Neutrophil (primary cell): ENCODE results near the gene PLEK2.

Experiments
- H3K27ac ChIP-seq: fragments of 200-600 bp; sonication (generic); 2 replicates; pipeline ENCODE4 v1.5.1; 2016; ENCODE audit warnings: mild to moderate bottlenecking, moderate library complexity
- H3K27me3 ChIP-seq: fragments of 200-600 bp; sonication (generic); 2 replicates; pipeline ENCODE4 v1.6.0; 2016; ENCODE audit warnings: mild to moderate bottlenecking
- H3K36me3 ChIP-seq: fragments of 200-600 bp; sonication (generic); 2 replicates; pipeline ENCODE4 v1.5.1; 2017
- H3K4me1 ChIP-seq, 2 experiments: fragments of 200-600 bp in 1 of 2; sonication (generic) in 1 of 2; 1 replicate in 1 of 2; 2 replicates in 1 of 2; pipeline versions ENCODE4 v1.5.1 to v1.6.1; 2013 to 2016; ENCODE audit warnings: low read depth in 1 of 2, low read length in 1 of 2, mild to moderate bottlenecking in 1 of 2, moderate library complexity in 1 of 2; ENCODE audit not compliant: control insufficient read depth in 1 of 2, insufficient read depth in 1 of 2
- H3K4me3 ChIP-seq, 2 experiments: fragments of 200-600 bp in 1 of 2; sonication (generic) in 1 of 2; 1 replicate in 1 of 2; 2 replicates in 1 of 2; pipeline ENCODE4 v1.5.1; 2013 to 2016; ENCODE audit warnings: low read depth in 1 of 2, low read length in 1 of 2, mild to moderate bottlenecking in 1 of 2, moderate library complexity in 1 of 2
- H3K9me3 ChIP-seq: fragments of 200-600 bp; sonication (generic); 2 replicates; pipeline ENCODE4 v1.5.1; 2016
- CTCF ChIP-seq: fragments of 200-600 bp; sonication (generic); IDR thresholded peaks from 2 replicates; pipeline ENCODE4 v1.5.1; 2016; ENCODE audit warnings: antibody characterized with exemption

PLEK2 gene

DNA sequence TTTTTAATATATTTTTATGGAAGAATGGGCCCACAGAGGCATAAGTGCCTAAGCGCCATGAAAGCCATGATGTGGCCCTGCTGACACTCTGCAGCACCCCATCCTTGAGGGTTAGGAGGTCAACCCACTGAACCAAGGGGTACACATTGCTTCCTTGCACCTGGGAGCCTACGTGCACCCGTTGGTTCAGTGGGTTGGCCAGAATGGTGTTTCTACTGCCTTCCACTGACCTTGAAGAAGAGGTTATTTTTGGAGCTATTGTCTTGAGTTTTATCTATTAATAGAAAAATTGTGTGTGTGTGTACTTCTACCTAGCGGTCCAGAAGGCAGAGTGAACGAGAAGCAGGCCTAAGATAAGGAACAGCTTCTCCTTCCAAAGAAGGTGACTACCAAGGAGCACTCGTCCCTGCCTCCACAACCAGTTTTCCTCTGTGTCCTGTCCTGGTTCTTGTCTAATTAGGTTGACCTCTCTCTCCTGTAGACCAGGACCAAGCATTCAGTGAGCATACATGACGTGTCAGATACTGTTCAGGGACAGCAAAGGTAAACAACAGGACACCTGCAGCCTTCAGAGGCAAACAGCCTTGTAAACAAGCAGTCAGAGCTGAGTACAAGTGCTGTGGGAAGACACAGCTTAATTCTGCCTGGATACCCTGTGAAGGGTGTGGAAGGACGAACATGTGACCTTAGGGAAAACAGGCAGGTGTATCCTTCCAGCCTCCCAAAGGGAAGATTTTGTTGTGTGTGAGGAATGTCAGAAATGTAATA, 30.4 kb upstream of the PLEK2 start:
- peaks cover 24% of the 10 kb centered on the region for H3K27me3 ChIP-seq
- no peaks in the 10 kb centered on the region for H3K9me3 ChIP-seq
- no peak overlapping the region for H3K4me3 ChIP-seq
- no peak for TF ChIP-seq CTCF
- no peaks in the 10 kb centered on the region for H3K36me3 ChIP-seq
- no peak overlapping the region for H3K27ac ChIP-seq
- no peaks in the 10 kb centered on the region for H3K4me1 ChIP-seq

DNA sequence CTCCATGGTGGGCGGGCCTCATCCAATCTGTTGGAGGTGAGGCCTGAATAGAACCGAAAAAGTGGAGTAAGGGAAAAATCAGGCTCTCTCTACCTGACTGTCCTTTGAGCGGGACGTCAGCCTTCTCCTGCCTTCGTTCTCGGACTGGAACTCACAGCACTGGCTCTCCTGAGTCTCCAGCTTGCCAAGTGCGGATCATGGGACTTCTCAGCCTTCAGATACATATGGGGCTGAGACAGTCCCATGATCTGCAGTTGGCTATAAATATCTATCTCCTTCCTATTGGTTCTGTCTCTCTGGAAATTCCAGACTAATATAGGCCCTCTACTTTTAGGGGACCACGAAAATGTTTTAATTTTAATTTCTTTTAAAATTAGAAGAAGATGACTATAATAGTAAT, 29.7 kb upstream of the PLEK2 start:
- Histone ChIP-seq H3K27ac (no peak overlapping the region), H3K9me3 (no peaks in the 10 kb centered on the region), H3K36me3 (no peaks in the 10 kb centered on the region), H3K4me1 (no peaks in the 10 kb centered on the region), H3K27me3 (peaks cover 24% of the 10 kb centered on the region), H3K4me3 (no peak overlapping the region)
- TF ChIP-seq CTCF: no peak

GRCh38 chr14:67441256-67441655, 29.3 kb upstream of the PLEK2 start:
- Histone ChIP-seq H3K9me3 (no peaks in the 10 kb centered on the region), H3K27ac (no peak overlapping the region), H3K36me3 (no peaks in the 10 kb centered on the region), H3K27me3 (peaks cover 21% of the 10 kb centered on the region), H3K4me3 (no peak overlapping the region), H3K4me1 (no peaks in the 10 kb centered on the region)
- TF ChIP-seq CTCF: no peak

- no peaks in the 10 kb centered on the region for H3K4me1 ChIP-seq
- no peak overlapping the region for H3K27ac ChIP-seq
- no peaks in the 10 kb centered on the region for H3K9me3 ChIP-seq
- H3K4me3 ChIP-seq: no peak overlapping the region
- H3K27me3 ChIP-seq: peaks cover 15% of the 10 kb centered on the region
- TF ChIP-seq CTCF: no peak
- H3K36me3 ChIP-seq: no peaks in the 10 kb centered on the region
Measured at GRCh38 chr14:67440513-67440912, 28.5 kb upstream of the PLEK2 start.

DNA sequence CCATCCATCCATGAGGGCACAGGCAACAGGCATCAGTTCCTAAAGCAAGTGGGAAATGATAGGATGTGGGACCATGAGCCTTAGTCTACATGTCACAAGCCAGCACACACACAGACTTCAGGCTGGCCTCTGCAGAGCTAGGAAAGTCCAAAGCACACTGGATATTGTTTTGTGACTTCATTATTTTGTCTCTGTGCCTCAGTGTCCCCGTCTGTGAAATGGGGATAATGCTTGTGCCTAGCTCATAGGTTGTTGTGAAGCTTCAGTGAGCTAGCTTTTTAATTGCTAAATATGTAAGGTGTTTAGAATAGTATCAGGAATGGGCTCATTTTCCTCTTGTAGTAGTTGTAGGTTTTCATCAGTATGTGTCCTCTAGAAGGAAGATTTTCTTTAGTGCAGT, 27.0 kb upstream of the PLEK2 start:
- Histone ChIP-seq H3K36me3 (no peaks in the 10 kb centered on the region), H3K4me3 (no peak overlapping the region), H3K9me3 (no peaks in the 10 kb centered on the region), H3K4me1 (no peaks in the 10 kb centered on the region), H3K27ac (no peak overlapping the region), H3K27me3 (peaks cover 14% of the 10 kb centered on the region)
- TF ChIP-seq CTCF: no peak
